Fibroblast of villous mesenchyme (primary cell): Measurements from ENCODE around the gene SLC25A14. TPM values are rescaled to one million over a fixed set of nuclear protein-coding genes. Genes with fewer than 3 reads are reported as not detected.
"Not testable (repeated sequence)": the region's sequence is repeated elsewhere in the genome, so short reads cannot be mapped to it uniquely, and the experiment has no call there.

Experiments used
- DNase-seq: peaks from one replicate; pipeline ENCODE4 v3.0.0-alpha.2; 2010; ENCODE audit warnings: low read depth
- H3K4me3 ChIP-seq: 2 replicates; pipeline ENCODE4 v1.5.1; 2011; ENCODE audit warnings: low read depth, mild to moderate bottlenecking, low read length
- CTCF ChIP-seq: IDR thresholded peaks from 2 replicates; pipeline ENCODE4 v1.5.1; 2012; ENCODE audit warnings: low read depth, mild to moderate bottlenecking, low read length; ENCODE audit not compliant: insufficient read depth
- total RNA-seq: library from RNA; depleted of rRNA; stranded (reverse); fragments of >200 nt; gene quantifications from 2 replicates; pipeline ENCODE4 v1.2.3, GENCODE V29; 2012

SLC25A14 gene
- total RNA-seq, 1 donor = 12.5 TPM

- DNase-seq = no peak
- H3K4me3 ChIP-seq = no peak overlapping the region
- TF ChIP-seq CTCF = no peak
Observed at GRCh38 chrX:130301405-130301804, 38.3 kb upstream of the SLC25A14 start.

GRCh38 chrX:130301977-130302376 is 37.7 kb upstream of the SLC25A14 start:
- H3K4me3 ChIP-seq = no peak overlapping the region
- no peak for TF ChIP-seq CTCF
- no peak for DNase-seq

GRCh38 chrX:130304587-130305368 is 34.9 kb upstream of the SLC25A14 start:
- no peak for TF ChIP-seq CTCF
- H3K4me3 ChIP-seq = no peak overlapping the region
- no peak for DNase-seq

GRCh38 chrX:130319886-130320285 is 19.8 kb upstream of the SLC25A14 start:
- H3K4me3 ChIP-seq, DNase-seq: not testable (repeated sequence)

- H3K4me3 ChIP-seq = no peak overlapping the region
- no peak for TF ChIP-seq CTCF
- no peak for DNase-seq
Observed at GRCh38 chrX:130321550-130321949, 18.2 kb upstream of the SLC25A14 start.

- no peak for TF ChIP-seq CTCF
Observed at GRCh38 chrX:130330146-130330545, 9.6 kb upstream of the SLC25A14 start.

GRCh38 chrX:130330706-130331105 is 9.0 kb upstream of the SLC25A14 start:
- H3K4me3 ChIP-seq = no peak overlapping the region
- TF ChIP-seq CTCF = peak; percentile 53
- DNase-seq = peak; percentile 33

More at GRCh38 chrX:130330146-130330545, 9.6 kb upstream of the SLC25A14 start:
- no peak overlapping the region for H3K4me3 ChIP-seq
- no peak for DNase-seq
